ENCODE results near the gene FLT3.

Gene FLT3

DNA sequence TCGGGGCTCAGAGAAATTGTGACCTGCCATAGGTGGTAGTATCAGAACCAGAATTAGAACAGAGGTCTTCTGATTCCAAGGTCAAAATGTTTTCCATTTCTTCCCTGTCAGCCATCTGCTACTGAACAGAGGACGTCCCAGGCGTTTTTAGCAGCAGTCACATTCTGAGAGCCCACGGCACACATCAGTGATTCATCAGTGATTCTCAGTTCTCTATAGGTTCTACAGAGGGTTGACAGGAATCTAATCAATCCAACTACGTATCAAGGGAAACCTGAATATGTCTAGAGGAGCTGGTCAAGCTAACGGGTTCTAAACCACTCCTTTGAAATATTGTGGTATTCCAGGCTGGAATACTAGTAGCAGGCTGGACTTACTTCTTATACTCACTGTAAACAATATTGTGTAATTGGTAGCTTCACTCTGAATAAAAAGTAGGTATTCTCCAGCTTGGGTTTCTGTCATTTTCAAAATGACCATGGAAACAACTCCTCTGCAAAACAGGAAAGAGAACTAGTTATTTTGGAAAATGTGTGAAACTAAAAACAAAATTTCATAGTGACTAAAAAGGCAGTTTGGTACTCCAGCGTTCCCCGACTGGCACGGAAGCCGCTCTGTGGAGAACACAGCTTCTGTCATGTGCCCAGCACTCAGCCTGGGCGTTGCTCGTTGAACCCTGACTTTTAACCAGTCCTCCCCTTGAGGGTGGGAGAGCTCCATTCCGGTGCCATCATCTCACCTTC is 43.2 kb downstream of the FLT3 start:
- Histone ChIP-seq H3K4me3 (replicated peaks; ENCODE audit: insufficient read depth, low read length) (no peak overlapping the region), H3K27ac (replicated peaks) (peak overlapping the region; percentile 69), H3K27me3 (ENCODE audit: insufficient read depth, poor library complexity, severe bottlenecking) (no peaks in the 10 kb centered on the region)
- TF ChIP-seq GABPA (IDR thresholded peaks at IDR 0.05; ENCODE audit: low read depth) (no peak), REST (IDR thresholded peaks at IDR 0.05; ENCODE audit: insufficient replicate concordance, low read depth) (no peak), POLR2AphosphoS5 (IDR thresholded peaks at IDR 0.05; ENCODE audit: low read depth) (no peak), SPI1 (IDR thresholded peaks at IDR 0.05; ENCODE audit: borderline replicate concordance, low read depth) (no peak)
- TF ChIP-seq, protein P1, sequence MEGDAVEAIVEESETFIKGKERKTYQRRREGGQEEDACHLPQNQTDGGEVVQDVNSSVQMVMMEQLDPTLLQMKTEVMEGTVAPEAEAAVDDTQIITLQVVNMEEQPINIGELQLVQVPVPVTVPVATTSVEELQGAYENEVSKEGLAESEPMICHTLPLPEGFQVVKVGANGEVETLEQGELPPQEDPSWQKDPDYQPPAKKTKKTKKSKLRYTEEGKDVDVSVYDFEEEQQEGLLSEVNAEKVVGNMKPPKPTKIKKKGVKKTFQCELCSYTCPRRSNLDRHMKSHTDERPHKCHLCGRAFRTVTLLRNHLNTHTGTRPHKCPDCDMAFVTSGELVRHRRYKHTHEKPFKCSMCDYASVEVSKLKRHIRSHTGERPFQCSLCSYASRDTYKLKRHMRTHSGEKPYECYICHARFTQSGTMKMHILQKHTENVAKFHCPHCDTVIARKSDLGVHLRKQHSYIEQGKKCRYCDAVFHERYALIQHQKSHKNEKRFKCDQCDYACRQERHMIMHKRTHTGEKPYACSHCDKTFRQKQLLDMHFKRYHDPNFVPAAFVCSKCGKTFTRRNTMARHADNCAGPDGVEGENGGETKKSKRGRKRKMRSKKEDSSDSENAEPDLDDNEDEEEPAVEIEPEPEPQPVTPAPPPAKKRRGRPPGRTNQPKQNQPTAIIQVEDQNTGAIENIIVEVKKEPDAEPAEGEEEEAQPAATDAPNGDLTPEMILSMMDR (IDR thresholded peaks at IDR 0.05; ENCODE audit: insufficient read depth, low read length) = no peak
- no peak for DNase-seq (ENCODE audit: low read depth in 1 of 2, low spot score in 1 of 2)

GRCh38 chr13:28056426-28056825 is 44.0 kb downstream of the FLT3 start:
- no peak for DNase-seq (ENCODE audit: low read depth in 1 of 2, low spot score in 1 of 2)
- Histone ChIP-seq H3K27me3 (ENCODE audit: insufficient read depth, poor library complexity, severe bottlenecking) (no peaks in the 10 kb centered on the region), H3K4me3 (replicated peaks; ENCODE audit: insufficient read depth, low read length) (no peak overlapping the region), H3K27ac (replicated peaks) (peak overlapping the region; percentile 69)
- TF ChIP-seq REST (IDR thresholded peaks at IDR 0.05; ENCODE audit: insufficient replicate concordance, low read depth) (no peak), SPI1 (IDR thresholded peaks at IDR 0.05; ENCODE audit: borderline replicate concordance, low read depth) (no peak), GABPA (IDR thresholded peaks at IDR 0.05; ENCODE audit: low read depth) (no peak), POLR2AphosphoS5 (IDR thresholded peaks at IDR 0.05; ENCODE audit: low read depth) (no peak)
- TF ChIP-seq, protein P1 (IDR thresholded peaks at IDR 0.05; ENCODE audit: insufficient read depth, low read length) = no peak

DNA sequence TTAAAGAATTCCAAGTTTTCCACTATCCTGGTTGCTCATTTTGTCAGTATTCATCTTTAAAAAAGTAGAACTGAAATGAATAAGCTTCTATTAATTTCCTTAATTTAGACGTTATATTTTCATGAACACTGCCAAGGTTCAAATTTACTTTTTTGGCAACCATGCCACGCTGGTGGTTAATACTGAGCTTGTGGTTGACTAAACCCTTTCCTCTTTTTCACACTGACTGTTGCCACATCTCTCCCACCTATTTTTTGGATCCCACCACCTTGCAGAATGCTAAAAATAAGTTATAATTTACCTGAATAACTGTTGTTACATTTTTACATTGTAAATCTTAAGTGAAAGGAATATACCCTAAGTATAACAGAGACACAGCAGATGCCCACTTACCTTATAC is 45.0 kb downstream of the FLT3 start:
- peak overlapping the region; percentile 69 for H3K27ac ChIP-seq (replicated peaks)
- H3K27me3 ChIP-seq (ENCODE audit: insufficient read depth, poor library complexity, severe bottlenecking) = no peaks in the 10 kb centered on the region
- TF ChIP-seq SPI1 (IDR thresholded peaks at IDR 0.05; ENCODE audit: borderline replicate concordance, low read depth) = peak; percentile 81
- no peak for TF ChIP-seq GABPA (IDR thresholded peaks at IDR 0.05; ENCODE audit: low read depth)
- TF ChIP-seq, protein P1 (IDR thresholded peaks at IDR 0.05; ENCODE audit: insufficient read depth, low read length) = no peak
- peak in 1 of 2 experiments; percentile 75 for DNase-seq (ENCODE audit: low read depth in 1 of 2, low spot score in 1 of 2)
- H3K4me3 ChIP-seq (replicated peaks; ENCODE audit: insufficient read depth, low read length) = no peak overlapping the region

Data from HL-60 (cell line).